ENCODE measurements around the gene EGFL7. TPM values are rescaled to one million over a fixed set of nuclear protein-coding genes. Genes with fewer than 3 reads are reported as not detected.

The EGFL7 gene
- total RNA-seq, 1 experiment from 2014 or later, result 38.0 TPM

DNA sequence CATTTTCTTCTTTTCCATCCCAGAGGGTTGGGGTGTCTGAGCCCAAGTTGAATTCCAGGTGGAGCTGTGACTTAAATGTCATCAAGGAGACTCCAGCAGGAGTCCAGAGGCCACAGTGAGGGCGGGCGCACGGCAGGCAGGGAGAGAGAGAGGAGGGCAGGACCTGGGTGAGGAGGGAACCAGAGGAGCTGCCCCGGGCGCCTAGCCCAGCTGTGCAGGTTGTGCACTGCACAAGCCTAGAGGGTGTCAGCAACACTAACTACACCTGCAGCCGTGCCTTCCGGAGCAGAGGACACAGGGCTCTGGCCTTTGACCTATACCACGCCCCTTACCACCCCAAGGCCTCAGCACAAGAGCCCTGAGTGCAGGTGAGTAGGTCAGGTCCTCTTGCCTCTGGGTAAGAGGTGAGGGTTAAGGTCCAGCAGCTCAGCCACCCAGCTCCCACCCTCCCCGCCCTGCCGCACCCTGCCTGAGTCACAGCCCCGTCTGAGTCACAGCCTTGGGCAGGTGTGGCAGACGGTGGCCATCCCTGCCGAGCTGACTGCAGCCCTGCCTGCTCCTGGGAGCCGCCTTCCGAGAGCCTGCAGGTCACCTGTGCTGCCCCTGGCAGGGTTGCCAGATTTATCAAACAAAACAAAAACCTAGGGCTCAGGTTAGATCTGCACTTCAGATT is 30.9 kb downstream of the EGFL7 start:
- Histone ChIP-seq H2AFZ (ENCODE audit: low read length) (no peak overlapping the region), H3K9ac (ENCODE audit: extremely low read depth, insufficient read length, low read length) (no peak overlapping the region), H3K27me3 (ENCODE audit: insufficient read depth, low read length) (no peaks in the 10 kb centered on the region), H3K4me2 (ENCODE audit: insufficient read depth, insufficient read length, low read length) (no peak overlapping the region), H2AK5ac (ENCODE audit: insufficient read length, low read length) (no peak overlapping the region), H4K8ac (replicated peaks; ENCODE audit: insufficient read length, low read depth, low read length) (no peak overlapping the region), H3K27ac (ENCODE audit: insufficient read length, low read depth, low read length) (no peak overlapping the region), H2BK120ac (ENCODE audit: low read depth, low read length, poor library complexity, severe bottlenecking) (no peak overlapping the region), H2BK15ac (ENCODE audit: low read depth, low read length) (no peak overlapping the region), H3K4me1 (ENCODE audit: insufficient read depth, low read length) (no peaks in the 10 kb centered on the region), H2BK12ac (ENCODE audit: insufficient read length, low read depth, low read length) (no peak overlapping the region), H3K23me2 (ENCODE audit: insufficient read length, low read depth, low read length, poor library complexity, severe bottlenecking) (no peaks in the 10 kb centered on the region), H4K5ac (ENCODE audit: insufficient read length, low read depth, low read length) (no peak overlapping the region), H4K20me1 (ENCODE audit: control insufficient read depth, insufficient read depth, insufficient read length) (no peaks in the 10 kb centered on the region), H3K56ac (ENCODE audit: insufficient read length, low read depth, low read length) (no peak overlapping the region), H2BK20ac (ENCODE audit: low read depth, low read length, poor library complexity, severe bottlenecking) (no peak overlapping the region), H3K79me2 (ENCODE audit: insufficient read depth, low read length) (no peaks in the 10 kb centered on the region), H3K79me1 (ENCODE audit: insufficient read depth, low read depth, low read length, poor library complexity, severe bottlenecking) (no peaks in the 10 kb centered on the region), H2BK5ac (ENCODE audit: insufficient read length, low read length) (no peak overlapping the region), H3K14ac (ENCODE audit: insufficient read depth, low read length) (no peak overlapping the region), H4K91ac (ENCODE audit: insufficient read length, low read depth, low read length) (no peak overlapping the region), H3K9me3 (ENCODE audit: control insufficient read depth, low read depth, low read length) (no peaks in the 10 kb centered on the region), H3K18ac (ENCODE audit: insufficient read length, low read depth, low read length) (no peak overlapping the region), H3T11ph (ENCODE audit: low read length) (no peak overlapping the region), H3K23ac (ENCODE audit: insufficient read length, low read depth, low read length) (no peak overlapping the region), H3K4ac (ENCODE audit: low read depth, low read length) (no peak overlapping the region)
- TF ChIP-seq, protein P1, sequence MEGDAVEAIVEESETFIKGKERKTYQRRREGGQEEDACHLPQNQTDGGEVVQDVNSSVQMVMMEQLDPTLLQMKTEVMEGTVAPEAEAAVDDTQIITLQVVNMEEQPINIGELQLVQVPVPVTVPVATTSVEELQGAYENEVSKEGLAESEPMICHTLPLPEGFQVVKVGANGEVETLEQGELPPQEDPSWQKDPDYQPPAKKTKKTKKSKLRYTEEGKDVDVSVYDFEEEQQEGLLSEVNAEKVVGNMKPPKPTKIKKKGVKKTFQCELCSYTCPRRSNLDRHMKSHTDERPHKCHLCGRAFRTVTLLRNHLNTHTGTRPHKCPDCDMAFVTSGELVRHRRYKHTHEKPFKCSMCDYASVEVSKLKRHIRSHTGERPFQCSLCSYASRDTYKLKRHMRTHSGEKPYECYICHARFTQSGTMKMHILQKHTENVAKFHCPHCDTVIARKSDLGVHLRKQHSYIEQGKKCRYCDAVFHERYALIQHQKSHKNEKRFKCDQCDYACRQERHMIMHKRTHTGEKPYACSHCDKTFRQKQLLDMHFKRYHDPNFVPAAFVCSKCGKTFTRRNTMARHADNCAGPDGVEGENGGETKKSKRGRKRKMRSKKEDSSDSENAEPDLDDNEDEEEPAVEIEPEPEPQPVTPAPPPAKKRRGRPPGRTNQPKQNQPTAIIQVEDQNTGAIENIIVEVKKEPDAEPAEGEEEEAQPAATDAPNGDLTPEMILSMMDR (conservative IDR thresholded peaks at IDR 0.05), result no peak
- Mint-ChIP-seq H3K27ac (no peak overlapping the region), H3K27me3 (ENCODE audit: low read depth) (peaks cover 24% of the 10 kb centered on the region), H3K4me3 (no peak overlapping the region), H3K4me1 (peaks cover 0 to 23% of the 10 kb centered on the region in 2 experiments; a peak in 2 of 4 replicates), H3K9me3 (no peaks in the 10 kb centered on the region; a peak in 1 of 5 replicates), H3K36me3 (ENCODE audit: insufficient read depth in 1 of 3, low read depth in 3 of 3) (no peaks in the 10 kb centered on the region)
- WGBS (ENCODE audit: extremely low coverage, insufficient read length, low lambda C conversion rate), result no CpG with 5 or more reads among the region's 15 CpGs
- DNase-seq, result no peak

Measured in H9 (cell line).